ENCODE measurements around the gene C1orf159.

The C1orf159 gene

DNA sequence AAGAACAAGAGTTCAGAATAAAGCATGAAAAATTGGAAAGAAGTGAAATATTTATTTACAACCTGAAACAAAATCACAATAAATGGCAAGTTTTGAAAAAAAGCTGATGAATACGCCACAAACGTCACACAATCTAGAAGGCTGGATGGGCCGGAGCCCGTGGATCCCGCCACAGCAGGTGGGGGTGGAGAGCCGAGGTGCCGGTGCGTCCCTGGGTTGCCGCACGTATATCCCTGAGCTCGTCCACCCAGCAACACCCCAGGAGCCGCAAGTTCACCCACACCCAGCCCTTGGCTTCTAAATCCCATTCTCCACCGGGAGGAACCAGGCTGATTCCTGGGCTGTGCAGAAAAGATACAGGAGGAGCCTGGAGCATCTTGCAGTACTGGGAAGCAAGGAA lies 32.2 kb upstream of the C1orf159 start:
- H2AFZ ChIP-seq (ENCODE audit: low read depth, low read length), result no peak overlapping the region
- no peak for TF ChIP-seq CTCF (IDR thresholded peaks at IDR 0.05; ENCODE audit: low read depth, low read length)
- TF ChIP-seq EZH2phosphoT487 (IDR thresholded peaks at IDR 0.05; ENCODE audit: low read depth), result no peak
- H3K4me2 ChIP-seq (ENCODE audit: low read length), result no peak overlapping the region
- no peaks in the 10 kb centered on the region for H3K79me2 ChIP-seq (ENCODE audit: low read length)
- H4K20me1 ChIP-seq (ENCODE audit: insufficient read depth, low read length), result no peaks in the 10 kb centered on the region
- H3K4me3 ChIP-seq (ENCODE audit: low read length), result no peak overlapping the region
- H3K4me1 ChIP-seq (ENCODE audit: low read length), result peaks cover 36% of the 10 kb centered on the region
- H3K9me3 ChIP-seq (ENCODE audit: insufficient read depth, low read length), result no peaks in the 10 kb centered on the region
- no peaks in the 10 kb centered on the region for H3K27me3 ChIP-seq (ENCODE audit: low read depth, low read length)
- H3K27ac ChIP-seq (ENCODE audit: low read length), result no peak overlapping the region
- no peaks in the 10 kb centered on the region for H3K36me3 ChIP-seq (replicated peaks; ENCODE audit: low read depth, low read length)
- no peak overlapping the region for H3K9ac ChIP-seq (ENCODE audit: low read length)

DNA sequence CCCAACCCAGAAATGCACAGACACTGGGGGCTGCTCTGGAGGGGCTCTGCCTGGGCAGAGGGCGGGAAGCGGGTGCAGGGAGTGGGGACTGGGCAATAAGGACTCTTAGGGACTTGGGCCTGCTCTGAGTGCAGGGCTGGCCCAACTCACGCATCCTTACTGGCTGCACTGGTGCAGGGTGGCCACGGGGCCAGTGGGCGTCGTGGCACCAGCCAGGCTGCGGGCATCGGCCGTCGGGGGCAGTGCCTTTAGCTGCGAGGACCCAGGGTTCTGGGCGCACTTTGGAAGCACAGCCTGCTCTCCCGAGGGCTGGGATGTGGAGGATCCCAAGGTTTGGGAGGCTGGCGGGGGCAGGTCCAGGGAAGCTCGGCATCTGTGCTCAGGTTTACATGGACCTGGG lies 30.7 kb upstream of the C1orf159 start:
- H3K4me1 ChIP-seq (ENCODE audit: low read length), result peaks cover 51% of the 10 kb centered on the region
- 0 out of 2 replicates have a peak overlapping the region, but pooled peaks have one; percentile 38 for H3K4me2 ChIP-seq (ENCODE audit: low read length)
- H3K27ac ChIP-seq (ENCODE audit: low read length), result no peak overlapping the region
- no peaks in the 10 kb centered on the region for H3K36me3 ChIP-seq (replicated peaks; ENCODE audit: low read depth, low read length)
- no peak for TF ChIP-seq CTCF (IDR thresholded peaks at IDR 0.05; ENCODE audit: low read depth, low read length)
- no peaks in the 10 kb centered on the region for H4K20me1 ChIP-seq (ENCODE audit: insufficient read depth, low read length)
- no peak overlapping the region; the same call in 1 of the 2 replicates for H2AFZ ChIP-seq (ENCODE audit: low read depth, low read length)
- H3K9ac ChIP-seq (ENCODE audit: low read length), result no peak overlapping the region
- H3K27me3 ChIP-seq (ENCODE audit: low read depth, low read length), result peaks cover 6% of the 10 kb centered on the region; the same call in 1 of the 2 replicates
- no peaks in the 10 kb centered on the region for H3K79me2 ChIP-seq (ENCODE audit: low read length)
- no peaks in the 10 kb centered on the region for H3K9me3 ChIP-seq (ENCODE audit: insufficient read depth, low read length)
- H3K4me3 ChIP-seq (ENCODE audit: low read length), result no peak overlapping the region

GRCh38 chr1:1146026-1146425 lies 30.1 kb upstream of the C1orf159 start:
- H3K9me3 ChIP-seq (ENCODE audit: insufficient read depth, low read length), result no peaks in the 10 kb centered on the region
- peaks cover 53% of the 10 kb centered on the region for H3K4me1 ChIP-seq (ENCODE audit: low read length)
- no peak for TF ChIP-seq EZH2phosphoT487 (IDR thresholded peaks at IDR 0.05; ENCODE audit: low read depth)
- no peak for TF ChIP-seq CTCF (IDR thresholded peaks at IDR 0.05; ENCODE audit: low read depth, low read length)
- H3K9ac ChIP-seq (ENCODE audit: low read length), result peak overlapping the region; percentile 26; the same call in 1 of the 2 replicates
- no peaks in the 10 kb centered on the region for H3K36me3 ChIP-seq (replicated peaks; ENCODE audit: low read depth, low read length)
- H3K79me2 ChIP-seq (ENCODE audit: low read length), result no peaks in the 10 kb centered on the region
- H3K27me3 ChIP-seq (ENCODE audit: low read depth, low read length), result peaks cover 7% of the 10 kb centered on the region; the same call in 1 of the 2 replicates
- H3K4me3 ChIP-seq (ENCODE audit: low read length), result no peak overlapping the region
- H4K20me1 ChIP-seq (ENCODE audit: insufficient read depth, low read length), result no peaks in the 10 kb centered on the region
- no peak overlapping the region; the same call in 1 of the 2 replicates for H2AFZ ChIP-seq (ENCODE audit: low read depth, low read length)
- no peak overlapping the region for H3K27ac ChIP-seq (ENCODE audit: low read length)
- peak overlapping the region; percentile 38; the same call in 1 of the 2 replicates for H3K4me2 ChIP-seq (ENCODE audit: low read length)

GRCh38 chr1:1145547-1145914 lies 29.6 kb upstream of the C1orf159 start:
- no peak overlapping the region for H3K27ac ChIP-seq (ENCODE audit: low read length)
- H3K36me3 ChIP-seq (replicated peaks; ENCODE audit: low read depth, low read length), result no peaks in the 10 kb centered on the region
- H3K9me3 ChIP-seq (ENCODE audit: insufficient read depth, low read length), result no peaks in the 10 kb centered on the region
- no peaks in the 10 kb centered on the region for H3K79me2 ChIP-seq (ENCODE audit: low read length)
- no peak for TF ChIP-seq EZH2phosphoT487 (IDR thresholded peaks at IDR 0.05; ENCODE audit: low read depth)
- TF ChIP-seq CTCF (IDR thresholded peaks at IDR 0.05; ENCODE audit: low read depth, low read length), result no peak
- peaks cover 7% of the 10 kb centered on the region; the same call in 1 of the 2 replicates for H3K27me3 ChIP-seq (ENCODE audit: low read depth, low read length)
- H3K4me2 ChIP-seq (ENCODE audit: low read length), result no peak overlapping the region
- H2AFZ ChIP-seq (ENCODE audit: low read depth, low read length), result no peak overlapping the region
- H3K9ac ChIP-seq (ENCODE audit: low read length), result peak overlapping the region; percentile 26; the same call in 1 of the 2 replicates
- H4K20me1 ChIP-seq (ENCODE audit: insufficient read depth, low read length), result no peaks in the 10 kb centered on the region
- H3K4me3 ChIP-seq (ENCODE audit: low read length), result no peak overlapping the region
- H3K4me1 ChIP-seq (ENCODE audit: low read length), result peaks cover 53% of the 10 kb centered on the region
